Ascending aorta (tissue), 2 donors: ENCODE data around the gene SATL1. TPM values are rescaled to one million over a fixed set of nuclear protein-coding genes. Genes with fewer than 3 reads are reported as not detected.

Experiments used
- DNase-seq, 2 donors: peaks; one replicate each; pipeline ENCODE4 v3.0.0-alpha.2; 2019; ENCODE audit warnings: low spot score in 2 of 2
- H3K27ac ChIP-seq, 2 donors: fragments of 200-600 bp; sonication (generic); one replicate each; pipeline ENCODE4 v1.5.1; 2016 to 2017; ENCODE audit warnings: mild to moderate bottlenecking in 1 of 2
- H3K27me3 ChIP-seq: fragments of 200-600 bp; sonication (generic); one replicate; pipeline ENCODE4 v1.5.1; 2017
- H3K36me3 ChIP-seq, 2 donors: fragments of 200-600 bp; sonication (generic); one replicate each; pipeline ENCODE4 v1.5.1; 2016
- H3K4me1 ChIP-seq, 2 donors: fragments of 200-600 bp; sonication (generic); one replicate each; pipeline ENCODE4 v1.5.1; 2016 to 2017; ENCODE audit warnings: mild to moderate bottlenecking in 1 of 2
- H3K4me3 ChIP-seq, 2 donors: fragments of 200-600 bp; sonication (generic); one replicate each; pipeline ENCODE4 v1.5.1; 2016 to 2017; ENCODE audit warnings: mild to moderate bottlenecking in 1 of 2
- H3K9me3 ChIP-seq, 2 donors: fragments of 200-600 bp; sonication (generic); one replicate each; pipeline ENCODE4 v1.5.1; 2016
- CTCF ChIP-seq, 3 experiments: fragments of 200-600 bp in 2 of 3; fragments of 450-650 bp in 1 of 3; sonication (generic) in 2 of 3; IDR thresholded peaks; one replicate each; pipeline ENCODE4 v1.5.1; 2016 to 2019; ENCODE audit warnings: antibody characterized with exemption in 3 of 3, mild to moderate bottlenecking in 1 of 3, moderate library complexity in 1 of 3
- intact Hi-C: fragments of 100-400 bp; cut with DNase I; formaldehyde crosslinking; loops from one replicate; pipeline ENCODE4 v1.15.1; 2023
- total RNA-seq: library from RNA; depleted of rRNA; stranded (reverse); fragments of >200 nt; gene quantifications from one replicate; pipeline ENCODE4 v1.1.0, GENCODE V29; 2016

Gene SATL1
- total RNA-seq, 1 donor from 2014 or later = not detected

GRCh38 chrX:85196319-85196718, 47.3 kb downstream of the SATL1 start:
- Histone ChIP-seq H3K27me3 (no peaks in the 10 kb centered on the region), H3K4me3 (no peak overlapping the region), H3K27ac (no peak overlapping the region), H3K36me3 (no peaks in the 10 kb centered on the region), H3K9me3 (no peaks in the 10 kb centered on the region), H3K4me1 (no peaks in the 10 kb centered on the region)
- no peak for TF ChIP-seq CTCF (IDR thresholded peaks at IDR 0.05)
- intact Hi-C loops = no loop called here
- DNase-seq = no peak

- Histone ChIP-seq H3K27me3 (no peaks in the 10 kb centered on the region), H3K4me3 (no peak overlapping the region), H3K36me3 (no peaks in the 10 kb centered on the region), H3K4me1 (no peaks in the 10 kb centered on the region), H3K9me3 (peaks cover 0 to 6% of the 10 kb centered on the region in 2 donors), H3K27ac (no peak overlapping the region)
- DNase-seq = no peak
- intact Hi-C loops = no loop called here
- TF ChIP-seq CTCF (IDR thresholded peaks at IDR 0.05) = no peak
Observed at GRCh38 chrX:85159644-85160043, 83.9 kb downstream of the SATL1 start.

GRCh38 chrX:85140964-85141363, 102.6 kb downstream of the SATL1 start:
- Histone ChIP-seq H3K9me3 (no peaks in the 10 kb centered on the region), H3K27ac (no peak overlapping the region), H3K27me3 (no peaks in the 10 kb centered on the region), H3K4me1 (no peaks in the 10 kb centered on the region), H3K36me3 (no peaks in the 10 kb centered on the region), H3K4me3 (no peak overlapping the region)
- intact Hi-C loops = no loop called here
- TF ChIP-seq CTCF (IDR thresholded peaks at IDR 0.05) = no peak
- no peak for DNase-seq

GRCh38 chrX:85139422-85139821, 104.2 kb downstream of the SATL1 start:
- Histone ChIP-seq H3K27ac (no peak overlapping the region), H3K4me3 (no peak overlapping the region), H3K9me3 (no peaks in the 10 kb centered on the region), H3K36me3 (no peaks in the 10 kb centered on the region), H3K4me1 (no peaks in the 10 kb centered on the region), H3K27me3 (no peaks in the 10 kb centered on the region)
- intact Hi-C loops = no loop called here
- TF ChIP-seq CTCF (IDR thresholded peaks at IDR 0.05) = no peak
- no peak for DNase-seq

- Histone ChIP-seq H3K4me3 (no peak overlapping the region), H3K9me3 (no peaks in the 10 kb centered on the region), H3K36me3 (no peaks in the 10 kb centered on the region), H3K4me1 (no peaks in the 10 kb centered on the region), H3K27me3 (no peaks in the 10 kb centered on the region), H3K27ac (no peak overlapping the region)
- DNase-seq = no peak
- TF ChIP-seq CTCF (IDR thresholded peaks at IDR 0.05) = no peak
- intact Hi-C loops = no loop called here
Observed at GRCh38 chrX:85136409-85136808, 107.2 kb downstream of the SATL1 start.

- intact Hi-C loops = no loop called here
- no peak for TF ChIP-seq CTCF (IDR thresholded peaks at IDR 0.05)
- H3K4me1 ChIP-seq = no peaks in the 10 kb centered on the region
Observed at GRCh38 chrX:85115252-85115651, 128.3 kb downstream of the SATL1 start.

More at GRCh38 chrX:85115252-85115651, 128.3 kb downstream of the SATL1 start:
- no peak for DNase-seq
- H3K27ac ChIP-seq = no peak overlapping the region
- H3K4me3 ChIP-seq = no peak overlapping the region
- no peaks in the 10 kb centered on the region for H3K9me3 ChIP-seq
- H3K36me3 ChIP-seq = no peaks in the 10 kb centered on the region
- H3K27me3 ChIP-seq = no peaks in the 10 kb centered on the region
